HG03196 (cell line): ENCODE data around the gene ZNF300.
"Not testable (repeated sequence)": the region's sequence is repeated elsewhere in the genome, so short reads cannot be mapped to it uniquely, and the experiment has no call there.

Source experiments
- ATAC-seq: cut with Tn5 transposase; IDR thresholded peaks from one replicate; pipeline ENCODE4 v1.9.1; 2021; ENCODE audit not compliant: unreplicated experiment

The ZNF300 gene

DNA sequence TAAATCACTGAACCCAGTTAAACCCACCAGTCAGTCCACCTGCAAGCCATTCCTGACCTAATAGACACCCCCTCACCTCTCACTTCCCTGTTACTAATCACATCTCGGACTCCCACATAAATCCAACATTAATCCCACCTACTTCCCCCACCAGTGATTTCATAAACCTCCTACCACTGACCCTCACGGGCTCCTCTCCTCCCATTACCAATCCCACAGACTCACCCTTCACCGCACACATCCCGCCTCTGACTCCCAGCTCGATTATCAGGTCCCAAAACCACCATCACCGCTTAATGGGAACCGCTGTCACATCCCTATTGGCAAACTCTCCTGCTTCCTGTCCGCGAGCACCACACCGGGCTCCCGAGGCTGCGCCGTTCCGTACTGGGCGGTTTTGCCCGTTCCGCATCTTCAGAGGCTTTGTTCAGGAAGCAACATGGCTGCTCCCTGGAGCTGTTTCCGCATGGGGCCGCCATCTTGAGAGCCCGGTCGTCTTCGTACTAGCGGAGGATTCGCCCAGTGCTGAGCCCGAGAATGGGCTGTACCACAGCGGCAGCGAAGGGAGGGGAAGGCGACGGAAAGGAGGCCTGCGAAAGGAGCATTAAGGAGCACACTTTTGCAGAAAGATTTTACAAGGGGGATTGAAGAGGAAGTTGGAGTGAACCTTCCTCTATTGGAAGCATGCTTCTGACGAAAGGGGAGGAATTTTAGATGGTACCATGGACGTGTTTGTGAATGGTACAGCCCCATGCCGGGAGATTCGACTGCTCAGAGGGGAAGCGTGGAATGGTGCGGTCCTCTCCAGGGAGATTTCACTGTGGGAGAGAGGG is at the start of gene ZNF300:
TSS of gene ZNF300 (minus strand) at position 502 of the 833 bp plus-strand sequence. CDS start 1,825 bp downstream, outside the sequence.
- ATAC-seq = no peak

DNA sequence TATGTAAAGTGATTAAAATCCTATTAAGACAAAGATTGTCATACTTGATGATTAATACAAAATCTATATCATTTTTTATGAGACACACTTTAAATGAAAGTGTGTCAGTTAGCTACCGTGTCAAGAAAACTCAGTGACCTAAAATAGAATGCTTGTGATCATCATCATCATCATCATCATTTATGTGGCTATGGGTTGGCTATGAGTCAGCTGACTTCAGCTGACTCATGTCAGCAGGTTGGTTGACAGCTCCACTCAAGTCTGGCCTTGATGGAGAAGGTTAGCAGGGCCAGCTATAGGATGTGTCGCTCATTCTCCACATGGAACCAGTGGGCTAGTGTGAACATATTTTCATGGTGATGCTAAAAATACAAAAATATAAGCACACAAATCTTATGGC is 43.8 kb upstream of the ZNF300 start:
- no peak for ATAC-seq

DNA sequence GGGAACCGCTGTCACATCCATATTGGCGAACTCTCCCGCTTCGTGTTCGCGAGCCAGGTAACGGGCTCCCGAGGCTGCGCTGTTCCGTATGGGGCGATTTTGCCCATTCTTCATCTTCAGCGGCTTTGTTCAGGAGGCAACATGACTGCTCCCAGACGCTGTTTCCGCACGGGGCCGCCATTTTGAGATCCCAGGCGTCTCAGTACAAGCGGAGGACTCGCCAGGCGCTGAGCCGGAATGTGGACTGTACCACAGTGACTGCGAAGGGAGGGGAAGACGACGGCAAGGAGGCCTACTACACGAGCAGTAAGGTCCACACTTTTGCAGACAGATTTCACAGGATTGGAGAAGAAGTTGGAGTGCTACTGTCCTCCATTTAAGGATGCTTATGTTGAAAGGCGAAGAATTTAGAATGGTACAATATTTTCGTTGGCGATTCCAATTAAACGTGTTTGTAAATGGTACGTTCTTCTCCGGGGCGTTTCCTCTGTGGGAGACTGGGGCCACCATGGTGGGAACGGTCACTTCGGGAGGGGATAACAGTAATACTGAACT is 41.6 kb upstream of the ZNF300 start:
- ATAC-seq = no peak

DNA sequence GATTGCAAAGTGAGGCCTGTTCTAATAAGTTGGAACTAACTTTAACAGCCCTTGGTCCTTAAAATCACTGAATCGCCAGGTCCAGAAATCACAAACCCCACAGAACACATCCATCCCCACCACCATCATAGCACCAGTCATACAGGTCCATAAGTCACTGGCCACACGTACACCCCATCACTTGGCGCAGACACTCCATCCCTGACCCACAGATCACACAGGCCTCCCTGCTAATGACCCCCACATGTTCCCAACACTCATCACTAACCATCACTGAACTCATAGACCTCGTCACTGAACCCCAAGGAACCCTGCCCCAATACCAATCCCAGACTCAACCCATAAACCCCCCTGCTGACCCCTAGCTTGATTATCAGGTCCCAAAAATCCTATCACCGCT is 41.2 kb upstream of the ZNF300 start:
- no peak for ATAC-seq

DNA sequence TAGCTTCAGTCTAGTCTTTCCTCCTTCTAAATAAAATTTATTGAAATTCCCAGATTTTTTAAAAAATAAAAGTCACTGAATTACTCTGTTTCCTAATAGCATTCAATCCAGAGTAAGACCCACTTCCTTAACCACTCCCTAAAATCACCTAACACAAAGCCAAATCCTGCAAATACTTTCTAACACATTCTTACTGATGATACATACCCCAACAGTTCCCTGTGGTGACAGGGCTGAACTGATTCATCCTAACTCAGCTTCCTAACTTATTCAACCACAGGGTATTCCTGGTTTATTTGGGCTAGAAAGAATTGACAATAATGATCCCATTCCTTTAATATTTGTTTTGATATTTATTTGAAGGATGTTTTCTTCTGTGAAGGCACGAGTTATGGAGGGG is 40.7 kb upstream of the ZNF300 start:
- no peak for ATAC-seq

DNA sequence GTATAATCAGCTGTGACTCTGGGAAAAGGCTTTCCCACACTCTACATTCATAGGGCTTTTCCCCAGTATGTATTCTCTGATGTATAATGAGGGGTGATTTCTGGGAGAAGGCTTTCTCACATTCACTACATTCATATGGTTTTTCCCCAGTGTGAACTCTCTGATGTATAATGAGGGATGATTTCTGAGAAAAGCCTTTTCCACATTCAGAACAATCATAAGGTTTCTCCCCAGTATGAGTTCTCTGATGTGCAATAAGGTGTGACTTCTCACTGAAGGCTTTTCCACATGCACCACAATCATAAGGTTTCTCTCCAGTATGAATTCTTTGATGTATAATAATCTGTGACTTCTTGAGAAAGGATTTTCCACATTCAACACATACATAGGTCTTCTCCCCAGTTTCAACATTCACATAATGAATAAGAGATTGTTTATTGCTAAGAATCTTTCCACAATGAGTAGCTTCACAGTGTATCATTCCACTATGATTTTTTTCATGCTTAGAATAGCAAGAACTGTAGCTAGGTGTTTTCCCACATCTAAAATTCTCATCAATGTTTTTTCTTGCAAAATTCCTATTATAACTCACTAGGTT is 26.7 kb upstream of the ZNF300 start:
- no peak for ATAC-seq

DNA sequence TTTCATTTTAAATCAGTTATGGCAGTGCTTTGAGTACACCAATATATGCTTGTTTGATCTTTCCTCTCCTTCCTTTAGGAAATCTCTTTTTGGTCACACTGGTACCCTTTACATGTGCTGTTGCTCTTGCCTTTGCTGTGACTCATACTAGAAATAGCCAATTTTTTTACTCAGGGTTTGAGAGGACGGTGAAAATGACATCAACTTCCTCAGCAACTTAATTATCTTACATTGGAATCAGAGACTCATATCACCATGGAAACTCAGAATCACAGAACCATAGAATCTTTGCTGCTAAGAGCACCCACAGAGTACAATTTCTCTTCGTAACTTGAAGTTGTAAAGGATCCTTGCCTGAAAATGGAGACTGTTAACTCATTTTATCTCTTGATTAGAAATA is 13.8 kb upstream of the ZNF300 start:
- no peak for ATAC-seq

DNA sequence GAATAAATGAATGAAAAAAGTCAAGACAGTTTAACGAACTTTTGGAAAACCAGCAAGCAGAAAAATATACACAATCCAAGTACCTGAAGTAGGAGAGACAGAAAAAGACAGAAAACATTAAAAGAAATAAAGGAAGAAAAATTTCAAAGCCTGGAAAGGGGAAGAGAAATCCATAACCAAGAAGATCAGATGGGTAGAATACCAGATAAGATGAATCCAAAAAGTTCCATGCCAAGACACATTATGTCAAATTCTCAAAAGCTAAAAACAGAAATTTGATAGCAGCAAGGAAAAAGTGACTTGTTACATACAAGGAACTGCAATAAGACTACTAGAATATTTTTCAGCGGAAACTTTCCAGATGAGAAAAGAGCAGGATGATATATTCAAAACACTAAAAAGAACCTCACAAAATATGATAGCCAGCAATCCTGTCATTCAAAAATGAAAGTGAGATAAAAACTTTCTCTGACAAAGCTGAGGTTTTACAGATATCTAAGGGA is 7.6 kb upstream of the ZNF300 start:
- no peak for ATAC-seq

DNA sequence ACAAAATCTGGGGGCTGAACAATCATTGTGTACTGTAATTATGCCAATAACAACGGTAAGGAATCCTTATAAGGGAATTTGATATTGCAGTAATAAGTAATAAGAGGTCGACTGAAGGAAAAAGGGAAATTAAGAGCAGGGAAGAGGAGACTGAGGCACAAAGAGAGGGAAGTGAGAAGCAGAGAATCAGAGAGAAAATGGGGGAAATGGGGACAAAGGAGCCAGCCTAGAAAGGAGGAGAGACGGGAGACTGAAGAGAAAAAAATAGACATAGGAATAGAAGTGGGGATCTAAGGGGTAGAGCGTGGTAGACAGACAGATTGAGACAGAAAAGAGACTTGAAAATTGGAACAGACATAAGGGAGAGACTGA is 518 bp upstream of the ZNF300 start:
- ATAC-seq = no peak

DNA sequence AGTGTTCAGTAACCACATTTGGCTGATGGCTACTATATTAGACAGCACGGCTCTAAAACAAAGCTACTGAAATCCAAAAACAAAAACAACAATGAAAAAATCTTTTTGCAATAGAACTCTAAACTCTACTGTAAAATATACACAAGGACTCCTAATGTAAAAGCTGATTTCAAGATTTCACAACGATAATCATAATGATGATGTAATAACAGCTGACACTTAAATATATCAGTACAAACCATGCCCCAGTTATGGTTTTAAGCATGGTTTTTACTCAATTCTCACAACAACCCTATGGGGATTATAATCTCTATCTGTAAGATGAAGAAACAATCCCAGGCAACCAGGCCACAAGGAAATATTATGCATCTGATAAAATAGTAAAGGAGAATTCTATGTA is 3.3 kb downstream of the ZNF300 start:
- ATAC-seq = no peak

DNA sequence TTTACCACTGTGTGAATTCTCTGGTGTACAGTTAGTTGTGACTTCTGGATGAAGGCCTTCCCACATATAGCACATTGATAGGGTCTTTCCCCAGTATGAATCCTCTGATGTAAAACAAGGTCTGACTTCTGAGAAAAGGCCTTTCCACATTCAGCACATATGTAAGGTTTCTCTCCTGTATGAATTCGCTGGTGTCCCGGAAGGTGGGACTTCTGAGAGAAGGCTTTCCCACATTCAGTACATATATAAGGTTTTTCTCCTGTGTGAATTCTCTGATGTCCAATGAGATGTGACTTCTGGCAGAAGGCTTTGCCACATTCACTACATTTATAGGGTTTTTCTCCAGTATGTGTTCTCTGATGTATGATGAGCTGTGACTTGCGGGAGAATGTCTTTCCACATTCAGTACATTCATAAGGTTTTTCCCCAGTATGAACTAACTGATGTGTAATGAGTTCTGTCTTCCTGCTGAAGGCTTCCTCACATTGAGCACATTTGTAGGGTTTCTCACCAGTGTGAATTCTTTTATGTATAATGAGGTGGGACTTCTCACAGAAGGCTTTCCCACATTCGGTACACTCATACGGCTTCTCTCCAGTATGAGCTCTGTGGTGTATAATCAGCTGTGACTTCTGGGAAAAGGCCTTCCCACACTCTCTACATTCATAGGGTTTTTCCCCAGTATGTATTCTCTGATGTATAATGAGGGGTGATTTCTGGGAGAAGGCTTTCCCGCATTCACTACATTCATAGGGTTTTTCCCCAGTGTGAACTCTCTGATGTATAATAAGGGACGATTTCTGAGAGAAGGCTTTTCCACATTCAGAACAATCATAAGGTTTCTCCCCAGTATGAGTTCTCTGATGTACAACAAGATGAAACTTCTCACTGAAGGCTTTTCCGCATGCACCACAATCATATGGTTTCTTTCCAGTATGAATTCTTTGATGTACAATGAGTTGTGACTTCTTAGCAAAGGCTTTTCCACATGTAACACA is 9.1 kb downstream of the ZNF300 start:
- no peak for ATAC-seq

DNA sequence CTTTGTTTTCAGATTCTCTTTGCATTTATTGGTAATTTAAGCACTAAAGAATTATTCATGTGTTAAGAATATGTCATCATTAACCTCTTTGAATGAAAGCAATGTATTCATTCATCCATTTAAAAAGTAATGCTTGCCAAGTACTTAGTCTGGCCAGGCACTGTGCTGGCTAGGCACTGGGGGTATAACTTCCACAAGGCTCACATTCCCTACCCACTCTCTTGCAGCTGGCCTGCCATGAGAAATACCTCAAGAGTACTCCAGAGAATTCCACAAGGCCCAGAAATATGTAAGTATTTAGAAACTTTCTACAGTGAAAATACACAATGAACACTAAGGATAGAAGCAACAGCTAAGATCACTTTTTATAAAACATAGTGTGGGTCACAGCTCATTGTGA is 25.4 kb downstream of the ZNF300 start:
- ATAC-seq = no peak

DNA sequence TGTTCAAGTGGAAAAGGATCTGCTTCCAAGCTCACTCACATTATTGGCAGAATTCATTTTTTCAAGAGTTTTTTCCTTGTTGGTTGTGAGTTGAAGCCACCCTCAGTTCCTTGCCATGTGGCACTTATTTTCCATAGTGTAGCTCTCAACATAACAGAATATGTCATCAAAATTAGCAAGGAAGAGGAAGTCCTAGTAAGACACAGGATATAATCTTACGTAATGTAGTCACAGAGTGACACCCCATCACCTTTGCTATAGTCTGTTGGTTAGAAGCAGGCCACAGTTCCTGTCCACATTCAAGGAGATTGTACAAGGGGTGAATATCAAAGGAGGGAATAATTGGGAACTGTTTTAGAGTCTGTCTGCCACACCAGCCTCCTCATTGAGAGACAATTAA is 42.7 kb downstream of the ZNF300 start:
- no peak for ATAC-seq

DNA sequence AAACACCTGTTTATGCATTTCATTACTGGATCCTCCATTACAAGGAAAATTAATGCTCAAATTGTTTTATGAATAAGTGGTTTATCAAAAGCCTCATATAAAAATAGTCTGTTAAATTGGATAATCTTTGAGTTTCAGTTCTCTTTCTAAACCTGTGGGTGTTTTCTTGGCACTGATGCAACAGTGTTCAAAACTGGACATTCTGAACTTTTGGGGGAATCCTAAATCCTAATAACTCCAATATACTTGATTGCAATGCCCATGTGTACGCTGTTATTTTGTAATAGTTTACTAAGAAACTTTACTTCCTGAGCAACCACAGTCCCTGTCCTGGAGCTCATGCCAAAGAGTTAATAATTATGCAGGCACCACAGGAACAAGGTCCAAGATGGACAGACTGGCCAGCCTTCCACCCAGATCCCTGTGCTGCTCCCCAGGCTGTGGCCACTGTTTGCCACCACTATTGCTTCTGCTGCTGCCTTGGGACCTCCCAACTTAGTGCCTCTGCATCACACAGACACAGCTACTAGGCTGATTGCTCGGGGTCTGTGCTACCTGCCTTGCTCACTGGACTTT is 44.4 kb downstream of the ZNF300 start:
- no peak for ATAC-seq

DNA sequence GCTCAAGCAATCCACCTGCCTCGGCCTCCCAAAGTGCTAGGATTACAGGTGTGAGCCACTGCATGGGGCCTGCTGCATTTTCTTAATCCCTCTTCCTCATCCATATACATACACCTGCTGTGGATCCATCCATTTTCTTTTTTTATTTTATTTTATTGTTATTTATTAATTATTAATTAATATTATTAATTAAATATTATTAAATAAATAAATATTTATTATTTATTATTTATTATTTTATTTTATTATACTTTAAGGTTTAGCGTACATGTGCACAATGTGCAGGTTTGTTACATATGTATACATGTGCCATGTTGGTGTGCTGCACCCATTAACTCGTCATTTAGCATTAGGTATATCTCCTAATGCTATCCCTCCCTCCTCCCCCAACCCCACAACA is 48.1 kb downstream of the ZNF300 start:
- ATAC-seq = not testable (repeated sequence)

DNA sequence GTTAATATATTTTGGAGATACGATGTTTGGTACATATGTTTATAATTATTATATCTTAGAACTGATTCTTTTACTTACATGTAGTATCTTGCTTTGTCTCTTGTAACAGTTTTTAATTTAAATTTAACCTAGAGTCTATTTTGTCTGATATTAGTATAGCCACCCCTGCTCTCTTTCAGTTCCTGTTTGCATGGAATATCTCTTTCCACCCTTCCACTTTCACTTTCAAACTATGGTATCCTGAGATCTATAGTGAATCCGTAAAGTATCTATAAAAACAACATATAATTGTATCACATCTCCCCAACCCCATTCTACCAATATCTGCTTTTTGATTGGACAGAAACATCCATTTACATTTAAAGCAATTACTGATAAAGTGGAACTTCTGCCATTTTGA is 51.2 kb downstream of the ZNF300 start:
- no peak for ATAC-seq

DNA sequence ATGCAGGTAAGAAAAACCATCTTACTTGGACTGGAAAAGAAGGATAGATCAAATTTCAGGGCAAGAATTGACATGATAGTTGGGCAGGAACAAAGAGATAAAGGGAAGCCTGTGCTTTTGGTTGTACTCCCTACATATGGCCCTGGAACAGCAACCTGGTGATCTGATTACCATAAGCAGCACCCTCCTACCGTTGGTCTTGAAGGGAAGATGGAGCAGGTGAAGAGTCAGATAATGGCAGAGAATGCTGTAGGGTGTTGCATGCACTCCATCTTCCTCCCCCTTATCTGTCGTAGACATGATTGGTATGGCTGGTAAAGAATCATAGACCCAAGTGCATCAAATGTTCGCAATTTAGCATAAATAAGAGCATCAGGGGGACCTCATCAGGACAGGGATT is 53.7 kb downstream of the ZNF300 start:
- ATAC-seq = no peak

DNA sequence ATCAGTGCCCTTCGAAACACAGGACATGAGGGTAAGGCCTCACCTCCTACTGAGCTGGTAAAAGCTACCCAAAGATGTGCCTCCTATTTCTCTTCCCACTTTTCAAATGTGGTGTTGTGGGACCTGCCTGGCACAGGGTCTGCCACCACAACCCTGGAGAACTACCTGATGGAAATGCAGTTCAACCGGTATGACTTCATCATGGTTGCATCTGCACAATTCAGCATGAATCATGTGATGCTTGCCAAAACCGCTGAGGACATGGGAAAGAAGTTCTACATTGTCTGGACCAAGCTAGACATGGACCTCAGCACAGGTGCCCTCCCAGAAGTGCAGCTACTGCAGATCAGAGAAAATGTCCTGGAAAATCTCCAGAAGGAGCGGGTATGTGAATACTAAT is 56.5 kb downstream of the ZNF300 start:
- ATAC-seq = no peak

DNA sequence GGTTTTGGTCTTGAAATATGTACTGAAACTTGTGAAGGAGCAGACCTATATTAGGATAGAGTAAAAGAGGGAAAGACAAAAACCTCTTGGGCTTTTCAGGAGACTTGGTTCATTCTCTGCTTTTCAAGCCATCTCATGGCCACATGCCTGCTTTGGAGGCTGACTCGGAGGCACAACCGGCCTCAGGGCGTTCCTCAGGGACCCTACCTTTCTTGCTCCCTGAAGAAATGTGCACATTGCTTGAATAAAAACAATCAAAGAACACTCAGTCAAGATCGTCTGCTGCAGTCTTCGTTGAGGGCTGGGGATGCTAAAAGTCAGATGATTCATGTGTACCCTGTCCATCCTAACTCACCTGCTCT is 57.5 kb downstream of the ZNF300 start:
- no peak for ATAC-seq

DNA sequence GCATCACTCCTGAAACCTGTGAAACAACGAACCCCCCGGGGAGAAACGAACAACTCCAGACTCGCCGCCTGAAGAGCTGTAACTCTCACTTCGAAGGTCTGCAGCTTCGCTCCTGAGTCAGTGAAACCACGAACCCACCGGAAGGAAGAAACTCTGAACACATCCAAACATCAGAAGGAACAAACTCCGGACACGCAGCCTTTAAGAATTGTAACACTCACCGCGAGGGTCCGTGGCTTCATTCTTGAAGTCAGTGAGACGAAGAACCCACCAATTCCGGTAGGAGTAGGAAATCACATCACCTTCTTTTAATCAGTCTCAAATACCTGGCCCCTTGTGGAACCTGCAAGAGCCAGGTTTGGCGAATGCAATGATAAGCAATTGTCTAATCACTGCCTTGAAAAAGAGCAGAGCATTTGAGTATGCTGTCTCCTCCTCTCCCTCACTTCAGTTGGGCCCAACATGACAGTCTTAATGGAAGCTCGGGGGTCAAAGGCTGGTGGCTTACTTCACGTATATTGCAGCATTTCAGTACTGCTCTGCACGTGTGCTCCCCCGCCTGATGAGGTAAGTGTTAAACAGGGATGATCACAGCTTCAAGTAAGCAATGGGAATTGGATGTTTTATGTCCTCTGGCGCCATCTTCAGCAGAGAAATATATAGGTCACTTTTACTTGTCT is 58.0 kb downstream of the ZNF300 start:
- peak; percentile 94 for ATAC-seq
